HepG2 (cell line): ENCODE measurements around the gene ZBTB7C.

Experiments
- BRCA1 ChIP-seq: sonication (generic); formaldehyde crosslinking; IDR thresholded peaks from 2 replicates; pipeline ENCODE4 v1.4.0; 2020; ENCODE audit warnings: missing genetic modification reagents
- ZKSCAN8 ChIP-seq: IDR thresholded peaks from 2 replicates; pipeline ENCODE4 v1.6.1; 2016; ENCODE audit warnings: borderline replicate concordance, missing genetic modification reagents, missing compliant biosample characterization
- ZNF619 ChIP-seq: sonication (generic); formaldehyde crosslinking; IDR thresholded peaks from 2 replicates; pipeline ENCODE4 v1.4.0; 2020; ENCODE audit warnings: mild to moderate bottlenecking, missing genetic modification reagents
- TF ChIP-seq, protein P1 (sequence below), 2 experiments: sonication (generic) in 1 of 2; formaldehyde crosslinking in 1 of 2; IDR thresholded peaks; 2 replicates each; pipeline versions ENCODE4 v1.5.1 to v1.6.1; 2011 to 2020; ENCODE audit warnings: borderline replicate concordance in 1 of 2, low read depth in 1 of 2, low read length in 1 of 2, mild to moderate bottlenecking in 1 of 2, missing genetic modification reagents in 1 of 2, moderate library complexity in 1 of 2

DNA sequence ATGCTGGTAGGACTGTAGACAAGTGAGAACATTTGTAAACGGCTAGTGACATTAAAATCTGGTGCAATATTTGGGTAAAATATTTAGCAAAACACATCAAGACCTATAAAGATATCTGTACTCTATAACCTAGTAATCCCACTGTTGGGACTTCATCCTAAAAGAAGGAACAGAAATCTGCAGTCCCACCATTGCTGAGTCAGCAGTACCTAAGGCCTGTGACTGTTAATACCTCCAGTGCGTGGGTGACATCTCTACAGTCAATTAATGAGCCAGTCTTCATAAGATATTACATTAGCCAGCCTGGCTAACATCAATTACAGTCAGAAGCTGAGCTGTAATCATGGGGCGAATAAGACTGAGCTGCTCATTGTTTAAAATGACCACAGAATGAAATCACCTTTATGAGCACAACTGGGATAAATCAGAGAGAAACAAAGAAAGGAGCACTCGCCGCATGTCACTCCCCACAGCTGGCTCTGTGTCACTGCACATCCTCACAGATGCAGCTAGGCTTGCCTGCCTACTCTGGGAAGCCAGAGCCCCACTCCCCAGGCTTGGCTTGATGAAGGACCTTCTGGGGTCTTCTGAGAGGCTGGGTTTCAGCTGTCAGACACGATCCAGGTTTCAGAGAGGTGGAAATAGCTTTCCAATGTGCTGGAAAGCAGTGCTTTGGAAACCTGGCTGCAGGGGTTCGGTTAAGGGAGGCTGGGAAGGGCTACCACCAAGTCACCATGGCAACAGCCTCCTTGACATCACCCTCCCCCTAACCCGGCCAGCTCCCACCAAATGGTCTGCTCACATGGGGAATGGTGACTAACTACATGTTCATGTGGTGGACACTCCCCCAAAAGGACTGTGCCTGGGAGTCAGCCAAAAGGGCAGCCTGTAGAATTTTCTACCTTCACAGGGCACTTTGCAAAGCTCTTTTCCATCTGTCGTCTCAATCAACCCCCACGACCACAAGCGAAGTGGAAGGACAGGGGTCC, 145.0 kb downstream of the ZBTB7C start:
- TF ChIP-seq, protein P1, sequence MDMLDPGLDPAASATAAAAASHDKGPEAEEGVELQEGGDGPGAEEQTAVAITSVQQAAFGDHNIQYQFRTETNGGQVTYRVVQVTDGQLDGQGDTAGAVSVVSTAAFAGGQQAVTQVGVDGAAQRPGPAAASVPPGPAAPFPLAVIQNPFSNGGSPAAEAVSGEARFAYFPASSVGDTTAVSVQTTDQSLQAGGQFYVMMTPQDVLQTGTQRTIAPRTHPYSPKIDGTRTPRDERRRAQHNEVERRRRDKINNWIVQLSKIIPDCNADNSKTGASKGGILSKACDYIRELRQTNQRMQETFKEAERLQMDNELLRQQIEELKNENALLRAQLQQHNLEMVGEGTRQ (IDR thresholded peaks at IDR 0.05; ENCODE audit: low read depth, low read length), result no peak
- TF ChIP-seq, protein P1 (CRISPR knock-in tag; IDR thresholded peaks at IDR 0.05; ENCODE audit: borderline replicate concordance), result no peak
- TF ChIP-seq ZNF619 (CRISPR knock-in tag), result no peak
- no peak for TF ChIP-seq ZKSCAN8
- no peak for TF ChIP-seq BRCA1 (CRISPR knock-in tag)
